ENCODE results near the gene SOX13. TPM values are rescaled to one million over a fixed set of nuclear protein-coding genes. Genes with fewer than 3 reads are reported as not detected.

Gene SOX13
- total and polyA plus RNA-seq, 12 donors, result 7.3 to 18.6 (median 12.1) TPM

DNA sequence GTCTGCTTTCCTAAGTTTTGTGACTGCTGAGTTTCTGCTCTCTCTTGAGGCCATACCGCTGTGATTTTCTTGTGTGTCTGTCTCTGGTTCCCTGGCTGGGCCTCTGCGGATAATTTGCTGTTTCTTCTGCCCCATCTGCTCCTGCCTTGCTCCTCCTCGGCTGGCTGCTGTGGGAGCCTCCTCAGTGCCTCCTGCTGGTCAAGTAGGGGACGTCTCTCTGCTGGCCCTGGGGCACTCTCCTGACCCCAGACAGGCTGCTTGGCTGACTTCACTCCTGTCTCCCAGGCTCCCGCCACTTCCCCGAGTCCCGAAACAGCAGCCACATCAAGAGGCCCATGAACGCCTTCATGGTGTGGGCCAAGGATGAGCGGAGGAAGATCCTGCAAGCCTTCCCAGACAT is 50.5 kb downstream of the SOX13 start:
- no peaks in the 10 kb centered on the region for H3K27me3 ChIP-seq
- intact Hi-C loops (cut with DNase I), result loop anchor here in 2 of 10 donors (5.0 to 10.0 kb wide), 2 partner anchors 36 to 49 kb away; partner anchors contain the start of gene SOX13 (in 1 of the 2)
- DNase-seq, result no peak
- no peak overlapping the region for H3K27ac ChIP-seq
- no peak overlapping the region for H3K4me3 ChIP-seq
- peak in 7 of 9 donors; percentile 7 to 30 (median 17) for TF ChIP-seq CTCF (IDR thresholded peaks at IDR 0.05)
- ATAC-seq, result no peak
- H3K4me1 ChIP-seq, result peaks cover 0 to 28% (median 19%) of the 10 kb centered on the region in 9 donors
- no peaks in the 10 kb centered on the region for H3K9me3 ChIP-seq
- 77 to 78% methylated on average over 9 of the region's 9 CpGs for WGBS, 2 donors
- H3K36me3 ChIP-seq, result peaks cover 0 to 85% (median 30%) of the 10 kb centered on the region in 9 donors

DNA sequence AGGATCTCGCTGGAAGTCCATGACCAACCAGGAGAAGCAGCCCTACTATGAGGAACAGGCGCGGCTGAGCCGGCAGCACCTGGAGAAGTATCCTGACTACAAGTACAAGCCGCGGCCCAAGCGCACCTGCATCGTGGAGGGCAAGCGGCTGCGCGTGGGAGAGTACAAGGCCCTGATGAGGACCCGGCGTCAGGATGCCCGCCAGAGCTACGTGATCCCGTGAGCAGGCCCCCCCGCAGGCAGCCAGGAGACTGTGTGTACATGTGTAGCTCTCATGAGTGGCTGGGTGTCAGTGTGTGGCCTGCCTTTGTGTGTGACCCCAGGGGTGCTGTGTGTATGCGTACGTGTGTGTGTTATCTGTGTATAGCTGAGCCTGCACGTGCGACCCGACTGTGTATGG is 51.7 kb downstream of the SOX13 start:
- Histone ChIP-seq H3K27ac (no peak overlapping the region), H3K36me3 (peaks cover 0 to 72% (median 30%) of the 10 kb centered on the region in 9 donors), H3K27me3 (no peaks in the 10 kb centered on the region), H3K9me3 (no peaks in the 10 kb centered on the region), H3K4me3 (no peak overlapping the region), H3K4me1 (peaks cover 8 to 41% (median 25%) of the 10 kb centered on the region in 9 donors)
- no peak for ATAC-seq
- 93 to 95% methylated on average over 22 of the region's 22 CpGs for WGBS, 2 donors
- no peak for DNase-seq
- no peak for TF ChIP-seq CTCF (IDR thresholded peaks at IDR 0.05)
- intact Hi-C loops (cut with DNase I), result loop anchor here in 8 of 10 donors (5.0 to 10.0 kb wide), 6 partner anchors 37 to 252 kb away; partner anchors contain the start of gene SOX13 (in 1 of the 8)

DNA sequence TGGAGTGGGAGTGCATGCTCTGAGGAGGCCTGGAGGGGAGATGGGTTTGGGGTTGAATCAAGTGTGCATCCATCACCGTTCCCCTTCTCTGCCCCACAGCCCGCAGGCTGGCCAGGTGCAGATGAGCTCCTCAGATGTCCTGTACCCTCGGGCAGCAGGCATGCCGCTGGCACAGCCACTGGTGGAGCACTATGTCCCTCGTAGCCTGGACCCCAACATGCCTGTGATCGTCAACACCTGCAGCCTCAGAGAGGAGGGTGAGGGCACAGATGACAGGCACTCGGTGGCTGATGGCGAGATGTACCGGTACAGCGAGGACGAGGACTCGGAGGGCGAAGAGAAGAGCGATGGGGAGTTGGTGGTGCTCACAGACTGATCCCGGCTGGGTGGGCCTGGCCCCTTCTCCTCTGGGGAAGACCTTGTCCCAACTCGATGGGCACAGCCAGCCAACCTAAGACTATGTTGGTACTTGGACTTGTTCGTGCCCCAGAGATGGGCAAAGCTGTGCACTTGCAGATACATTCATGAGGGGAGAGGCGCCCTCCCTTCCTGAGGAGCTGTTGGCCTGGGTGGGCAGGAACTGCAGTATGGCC is 52.9 kb downstream of the SOX13 start:
- Histone ChIP-seq H3K9me3 (no peaks in the 10 kb centered on the region), H3K27ac (peak overlapping the region in 4 of 10 donors; percentile 40 to 71 (median 62)), H3K4me3 (no peak overlapping the region), H3K36me3 (peaks cover 0 to 60% (median 30%) of the 10 kb centered on the region in 9 donors), H3K4me1 (peaks cover 8 to 48% (median 25%) of the 10 kb centered on the region in 9 donors), H3K27me3 (no peaks in the 10 kb centered on the region)
- WGBS, 2 donors, result 90 to 94% methylated on average over 18 of the region's 18 CpGs
- intact Hi-C loops (cut with DNase I), result loop anchor here in 9 of 10 donors (2.0 to 10.0 kb wide), 6 partner anchors 44 to 254 kb away; partner anchors contain the start of gene SOX13 (in 1 of the 9)
- no peak for TF ChIP-seq CTCF (IDR thresholded peaks at IDR 0.05)
- DNase-seq (no peak), ATAC-seq (no peak)

GRCh38 chr1:204126386-204126785 is 53.5 kb downstream of the SOX13 start:
- Histone ChIP-seq H3K9me3 (no peaks in the 10 kb centered on the region), H3K4me3 (no peak overlapping the region), H3K27me3 (no peaks in the 10 kb centered on the region), H3K27ac (peak overlapping the region in 7 of 10 donors; percentile 40 to 71 (median 60)), H3K4me1 (peaks cover 8 to 53% (median 25%) of the 10 kb centered on the region in 9 donors), H3K36me3 (peaks cover 0 to 55% (median 27%) of the 10 kb centered on the region in 9 donors)
- ATAC-seq (no peak), DNase-seq (no peak)
- 53 to 67% methylated on average over 8 of the region's 8 CpGs for WGBS, 2 donors
- TF ChIP-seq CTCF (IDR thresholded peaks at IDR 0.05), result no peak
- intact Hi-C loops (cut with DNase I), result loop anchor here in 9 of 10 donors (2.0 to 10.0 kb wide), 6 partner anchors 44 to 254 kb away; partner anchors contain the start of gene SOX13 (in 1 of the 9)
